GM11168 (cell line): ENCODE measurements around the gene TMOD1.

Experiments used
- in situ Hi-C: fragments of 300-500 bp; cut with MboI; formaldehyde crosslinking; loops from one replicate; pipeline ENCODE4 v1.12.0; 2022; ENCODE audit warnings: low sequenced_read_pairs; ENCODE audit not compliant: unreplicated experiment

TMOD1 gene

GRCh38 chr9:97536480-97536879 lies 35.0 kb downstream of the TMOD1 start:
- in situ Hi-C loops, result no loop called here

GRCh38 chr9:97543561-97543960 lies 42.1 kb downstream of the TMOD1 start:
- in situ Hi-C loops, result no loop called here

- in situ Hi-C loops, result no loop called here
Measured at GRCh38 chr9:97545486-97545885, 44.0 kb downstream of the TMOD1 start.

DNA sequence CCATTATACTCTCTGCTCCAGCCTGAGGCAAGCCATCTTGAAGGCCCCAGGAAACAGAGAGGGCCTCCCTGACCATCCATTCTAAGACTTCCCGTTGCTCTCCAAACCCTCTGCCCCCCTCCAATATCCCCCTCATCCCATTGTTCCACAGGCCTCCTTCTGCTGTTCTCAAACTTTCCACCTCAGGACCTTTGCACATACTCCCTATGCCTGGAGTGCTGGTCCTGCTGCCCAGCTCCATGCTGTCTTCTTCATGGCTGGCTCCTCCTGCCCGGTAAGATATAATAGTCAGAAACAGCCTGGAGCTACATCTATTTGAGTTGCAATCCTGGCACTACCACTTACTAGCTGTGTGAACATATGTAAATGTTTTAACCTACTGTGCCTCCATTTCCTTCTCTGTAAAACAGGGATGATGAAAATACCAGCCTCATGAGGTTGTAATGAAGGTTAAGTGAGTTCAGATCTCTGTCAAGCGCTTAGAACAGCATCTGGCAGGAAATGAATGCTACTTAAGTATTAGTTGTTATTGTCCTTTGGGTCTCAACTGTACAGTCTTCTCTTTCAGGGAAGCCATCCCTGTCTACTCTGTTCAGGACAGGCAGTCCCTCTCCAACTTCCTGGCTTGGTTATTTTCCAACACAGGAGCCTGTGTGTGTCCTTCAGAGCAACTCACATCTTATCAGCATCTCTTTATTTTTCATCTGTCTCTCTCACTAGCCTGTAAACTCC lies 45.8 kb downstream of the TMOD1 start:
- in situ Hi-C loops, result no loop called here

DNA sequence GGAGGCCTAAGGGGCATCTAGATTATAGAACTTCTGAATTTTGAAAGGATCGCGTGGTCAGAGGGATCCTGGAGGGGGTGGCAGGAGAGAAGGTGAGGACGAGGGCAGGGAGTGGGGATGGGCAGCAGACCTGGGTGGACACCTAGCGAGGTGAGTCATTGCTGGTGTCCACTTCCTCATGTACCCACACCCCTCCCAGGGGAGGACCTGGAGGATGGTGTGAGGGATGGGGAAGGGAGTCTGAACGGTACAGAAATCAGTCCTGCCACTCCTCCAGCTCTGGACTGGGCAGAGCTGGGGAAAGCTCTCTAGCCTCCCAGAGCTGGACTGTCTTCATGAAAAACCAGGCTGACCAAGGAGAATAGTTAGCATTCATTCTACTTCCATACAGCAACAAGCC lies 46.9 kb downstream of the TMOD1 start:
- in situ Hi-C loops, result no loop called here

DNA sequence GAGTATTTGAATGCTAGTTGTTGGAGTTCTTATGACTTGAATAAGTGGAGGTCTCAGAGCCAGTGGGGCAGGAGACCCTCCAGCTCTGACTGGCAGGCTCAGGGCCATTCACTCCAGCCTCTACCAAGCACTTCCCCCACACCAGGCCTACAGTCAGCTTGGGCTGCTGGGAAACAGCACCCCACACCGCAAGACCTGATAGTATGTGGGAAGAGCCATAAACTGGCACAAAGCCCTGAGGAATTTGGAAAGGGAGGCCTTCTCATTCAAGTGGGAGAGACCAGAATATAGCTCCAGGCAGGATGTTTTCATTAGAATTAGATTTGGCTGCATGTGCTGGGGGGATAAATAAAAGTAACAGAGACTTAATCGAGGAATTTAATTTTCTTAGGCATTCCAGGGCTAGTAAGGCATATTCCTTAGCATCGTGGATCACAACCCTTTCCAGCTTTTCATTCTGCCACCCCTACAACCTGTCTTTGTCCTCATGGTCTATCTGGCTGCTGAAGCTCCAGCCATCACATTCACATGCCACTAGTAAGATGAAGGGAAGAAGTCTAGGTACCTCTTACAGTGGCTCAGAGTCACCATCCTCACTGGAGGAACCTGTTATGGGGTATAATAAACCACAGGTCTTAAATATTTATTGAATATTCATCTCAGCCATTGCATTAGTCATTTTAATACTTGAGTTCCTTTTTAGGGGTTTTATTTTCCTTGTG lies 47.5 kb downstream of the TMOD1 start:
- in situ Hi-C loops, result no loop called here

- in situ Hi-C loops, result no loop called here
Measured at GRCh38 chr9:97550386-97550785, 48.9 kb downstream of the TMOD1 start.

DNA sequence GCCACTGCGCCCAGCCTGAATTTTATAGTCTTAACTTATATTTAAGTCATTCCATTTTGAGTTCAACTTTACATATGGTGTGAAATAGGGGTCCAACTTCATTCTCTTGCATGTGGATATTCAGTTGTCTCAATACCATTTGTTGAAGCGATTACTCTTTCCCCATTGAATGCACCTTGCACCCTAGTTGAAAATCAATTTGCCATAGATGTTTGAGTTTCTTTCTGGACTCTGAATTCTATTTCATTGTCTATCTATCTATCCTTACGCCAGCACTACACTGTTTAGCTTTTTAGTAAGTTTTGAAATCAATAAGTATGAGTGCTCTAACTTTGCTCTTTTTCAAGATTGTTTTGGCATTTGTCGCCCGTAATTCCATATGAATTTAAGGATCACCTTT lies 49.8 kb downstream of the TMOD1 start:
- in situ Hi-C loops, result no loop called here

- in situ Hi-C loops, result no loop called here
Measured at GRCh38 chr9:97553141-97553540, 51.7 kb downstream of the TMOD1 start.

DNA sequence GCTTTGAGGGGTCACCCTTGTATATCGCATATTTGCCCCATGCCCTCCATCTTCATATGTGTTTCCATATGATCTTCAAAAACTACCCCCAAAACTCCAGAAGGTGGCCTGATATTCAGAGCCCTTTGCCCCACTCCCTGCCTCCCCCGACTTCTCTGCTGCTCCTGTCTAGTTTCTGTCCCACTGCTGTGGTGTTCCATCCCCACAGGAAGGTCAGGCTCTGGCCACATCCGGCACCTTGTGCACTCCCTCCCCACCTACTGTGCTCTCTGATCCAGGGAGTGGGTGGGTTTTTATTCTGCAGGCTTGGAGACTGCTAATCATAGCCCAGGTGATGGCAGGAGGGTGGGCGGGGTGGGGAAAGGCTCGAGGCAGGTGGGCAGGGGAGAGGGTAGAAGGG lies 52.4 kb downstream of the TMOD1 start:
- in situ Hi-C loops, result no loop called here

- in situ Hi-C loops, result no loop called here
Measured at GRCh38 chr9:97554566-97555075, 53.2 kb downstream of the TMOD1 start.

DNA sequence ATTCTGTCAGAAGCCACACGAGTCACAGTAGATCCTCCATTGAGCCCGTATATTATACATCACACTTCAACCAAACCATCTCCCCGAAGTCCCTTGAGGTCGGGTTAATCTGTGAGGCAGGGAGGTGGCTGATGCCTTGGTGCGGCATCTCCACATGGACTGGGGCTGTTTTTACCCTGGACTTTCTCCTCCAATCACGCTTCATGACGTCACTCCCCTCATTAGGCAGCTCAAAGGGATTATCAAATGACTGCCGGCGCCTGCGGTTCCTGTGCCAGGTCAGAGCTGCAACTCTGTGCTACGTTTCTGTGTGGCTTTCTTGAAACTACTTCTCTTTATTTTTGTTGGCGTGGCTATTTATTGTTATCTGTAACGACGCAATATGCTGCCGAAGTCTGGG lies 53.7 kb downstream of the TMOD1 start:
- in situ Hi-C loops, result no loop called here

GRCh38 chr9:97556036-97556720 lies 54.7 kb downstream of the TMOD1 start:
- in situ Hi-C loops, result no loop called here

DNA sequence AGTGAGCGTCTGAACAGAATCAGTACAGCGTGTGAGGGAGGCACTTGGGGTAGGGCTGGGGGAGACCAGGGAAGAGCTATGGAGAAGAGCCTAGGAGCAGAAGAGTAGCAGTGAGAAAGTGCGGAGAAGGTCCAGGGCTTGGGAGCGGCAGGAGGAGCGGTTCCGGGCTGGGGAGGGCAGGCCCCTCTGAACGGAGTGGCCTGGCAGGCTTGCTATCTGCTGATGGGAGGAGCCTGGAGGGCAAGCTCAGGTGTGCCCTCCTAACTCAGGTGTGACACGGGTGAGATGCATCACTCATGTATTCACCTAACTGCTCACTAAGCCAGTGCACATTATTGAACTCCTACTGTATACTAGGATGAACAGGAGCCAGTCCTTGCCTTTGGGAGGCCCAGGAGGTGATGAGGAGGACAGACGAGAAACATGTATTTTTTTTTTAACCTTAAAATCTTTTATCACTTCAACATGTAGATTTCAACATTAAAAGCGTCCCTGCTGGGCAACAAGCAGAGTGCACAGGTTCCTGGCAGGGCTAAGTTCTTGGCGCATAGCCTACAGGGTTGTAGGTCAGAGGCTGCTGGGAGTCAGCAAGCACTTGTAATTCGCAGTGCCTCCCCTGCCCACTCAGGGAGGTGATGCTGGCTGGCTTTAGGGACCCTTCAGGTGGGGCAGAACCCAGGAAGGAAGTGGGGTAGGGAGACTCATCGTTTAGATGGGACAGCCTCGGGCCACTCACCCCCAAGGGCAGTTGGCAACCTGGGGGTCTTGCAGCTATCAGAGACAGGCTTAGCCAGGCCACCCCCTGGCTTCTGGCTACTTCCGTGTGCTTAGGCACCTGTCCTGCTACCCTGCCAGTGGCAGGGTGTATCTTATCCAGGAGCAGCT lies 55.5 kb downstream of the TMOD1 start:
- in situ Hi-C loops, result no loop called here

GRCh38 chr9:97557606-97558095 lies 56.2 kb downstream of the TMOD1 start:
- in situ Hi-C loops, result no loop called here

DNA sequence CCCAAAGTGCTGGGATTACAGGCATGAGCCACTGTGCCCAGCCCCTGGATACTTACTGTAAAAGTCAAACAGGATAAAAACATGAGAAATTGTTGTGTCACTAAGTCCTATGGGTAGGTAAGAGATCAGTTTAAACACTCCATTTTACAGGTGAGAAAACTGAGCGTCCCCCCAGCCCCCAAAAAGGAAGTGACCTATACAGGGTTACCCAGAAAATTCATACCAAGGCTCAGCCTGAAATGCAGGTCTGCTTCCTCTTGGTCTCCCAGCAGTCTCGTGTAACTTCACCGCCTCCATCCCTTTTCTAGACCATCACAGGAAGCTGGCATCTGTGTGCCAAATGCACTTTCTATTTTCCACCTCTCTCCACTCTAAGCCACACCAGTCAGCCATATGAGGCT lies 57.2 kb downstream of the TMOD1 start:
- in situ Hi-C loops, result no loop called here

DNA sequence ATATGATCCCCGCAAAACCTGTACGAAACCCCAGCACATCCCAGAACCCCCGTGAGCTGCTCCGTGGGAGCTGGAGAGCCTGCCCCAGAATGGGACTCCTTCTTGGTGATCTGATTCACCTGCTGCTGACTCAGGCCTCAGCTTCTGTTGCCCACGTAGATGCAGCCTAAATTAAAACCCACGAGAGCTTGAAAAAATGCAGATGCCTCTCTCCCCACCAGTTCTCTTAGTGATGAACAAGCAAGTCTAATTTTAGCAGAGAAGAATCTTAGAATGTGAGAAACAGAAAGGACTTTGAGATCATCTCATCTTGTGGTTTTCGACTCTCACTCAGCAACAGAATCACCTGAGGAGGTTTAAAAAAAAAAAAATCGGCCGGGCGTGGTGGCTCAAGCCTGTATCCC lies 57.6 kb downstream of the TMOD1 start:
- in situ Hi-C loops, result no loop called here

DNA sequence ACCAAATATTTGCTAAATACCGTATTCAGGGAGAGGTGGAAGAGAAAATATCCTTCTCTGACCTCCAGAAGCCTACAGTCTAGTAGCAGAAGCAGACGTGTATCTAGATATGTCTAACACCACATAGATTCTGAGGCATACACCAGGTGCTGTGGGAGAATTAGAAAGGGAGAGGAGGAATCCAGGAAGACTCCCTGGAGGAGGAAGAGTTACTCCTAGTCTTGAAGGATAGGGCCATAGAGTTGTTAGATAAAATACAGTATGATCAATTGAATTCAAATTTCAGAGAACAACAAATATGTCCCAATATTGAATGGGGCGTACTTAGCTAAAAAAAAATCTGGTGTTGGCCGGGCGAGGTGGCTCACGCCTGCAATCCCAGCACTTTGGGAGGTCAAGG lies 58.7 kb downstream of the TMOD1 start:
- in situ Hi-C loops, result no loop called here

DNA sequence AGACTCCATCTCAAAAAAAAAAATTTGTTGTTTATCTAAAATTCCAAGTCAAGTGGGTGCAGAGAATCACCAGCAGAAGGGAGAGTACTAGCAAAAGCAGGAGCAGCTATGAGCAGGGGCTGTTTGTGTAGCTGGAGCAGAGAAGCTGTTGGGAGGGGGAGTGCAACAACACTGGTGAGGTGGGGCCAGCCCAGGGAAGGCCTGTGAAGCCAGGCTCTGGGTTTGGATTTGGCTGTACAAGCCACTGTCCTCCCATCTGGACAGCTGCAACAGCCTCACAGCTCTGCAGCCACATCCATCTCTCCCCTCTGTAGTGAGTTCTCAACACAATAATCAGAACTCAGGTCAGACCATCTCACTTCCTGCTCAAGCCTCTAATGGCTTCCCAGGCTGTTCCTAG lies 59.4 kb downstream of the TMOD1 start:
- in situ Hi-C loops, result no loop called here

DNA sequence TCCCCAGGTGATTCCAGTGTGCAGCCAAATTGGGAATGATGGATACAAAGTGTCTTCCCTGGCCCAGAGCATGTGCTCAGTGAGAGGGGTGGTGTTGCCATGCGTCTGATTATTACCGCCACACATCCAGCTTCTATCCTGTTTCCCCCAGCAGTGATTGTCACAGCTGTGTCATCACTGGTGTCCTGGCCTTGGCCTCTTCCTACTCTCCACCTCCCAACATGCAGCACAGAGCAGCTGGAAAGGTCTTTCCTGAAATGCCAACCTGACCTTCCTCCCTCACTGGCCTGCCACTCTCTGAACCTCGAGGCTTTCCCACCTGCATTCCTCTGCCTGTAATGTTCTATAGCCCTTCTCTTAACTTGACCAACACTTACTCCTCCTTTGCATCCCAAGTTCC lies 60.0 kb downstream of the TMOD1 start:
- in situ Hi-C loops, result no loop called here
